LHCN-M2 (cell line): Measurements from ENCODE around the gene FFAR3. TPM values are rescaled to one million over a fixed set of nuclear protein-coding genes. Genes with fewer than 3 reads are reported as not detected.

Source experiments
- DNase-seq: peaks from one replicate; pipeline ENCODE4 v3.0.0-alpha.2; 2012; ENCODE audit warnings: low read depth
- total RNA-seq: library from RNA; depleted of rRNA; stranded (reverse); fragments of >200 nt; gene quantifications from 2 replicates; pipeline ENCODE4 v1.2.3, GENCODE V29; 2014

Gene FFAR3
- total RNA-seq, 1 experiment from 2014 or later: not detected

DNA sequence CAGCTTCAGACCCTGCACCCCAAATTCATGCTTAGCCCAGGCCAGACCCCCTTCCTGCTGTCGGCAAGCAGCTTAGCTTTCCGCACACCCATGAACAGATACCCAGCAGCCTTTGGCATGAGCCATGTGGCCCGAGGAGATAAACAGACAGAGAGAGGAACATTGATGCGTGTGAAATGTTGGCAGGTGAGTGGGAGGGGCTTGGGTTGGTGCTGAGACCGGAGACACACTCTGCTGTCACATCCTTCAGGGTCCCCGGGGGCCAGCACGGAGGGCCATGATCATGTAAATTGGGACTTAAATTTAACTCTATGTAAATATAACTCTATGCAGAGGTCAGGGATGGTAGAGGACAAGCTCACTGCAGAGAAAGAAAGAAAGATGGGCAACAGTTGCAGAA, 27.8 kb upstream of the FFAR3 start:
- no peak for DNase-seq

DNA sequence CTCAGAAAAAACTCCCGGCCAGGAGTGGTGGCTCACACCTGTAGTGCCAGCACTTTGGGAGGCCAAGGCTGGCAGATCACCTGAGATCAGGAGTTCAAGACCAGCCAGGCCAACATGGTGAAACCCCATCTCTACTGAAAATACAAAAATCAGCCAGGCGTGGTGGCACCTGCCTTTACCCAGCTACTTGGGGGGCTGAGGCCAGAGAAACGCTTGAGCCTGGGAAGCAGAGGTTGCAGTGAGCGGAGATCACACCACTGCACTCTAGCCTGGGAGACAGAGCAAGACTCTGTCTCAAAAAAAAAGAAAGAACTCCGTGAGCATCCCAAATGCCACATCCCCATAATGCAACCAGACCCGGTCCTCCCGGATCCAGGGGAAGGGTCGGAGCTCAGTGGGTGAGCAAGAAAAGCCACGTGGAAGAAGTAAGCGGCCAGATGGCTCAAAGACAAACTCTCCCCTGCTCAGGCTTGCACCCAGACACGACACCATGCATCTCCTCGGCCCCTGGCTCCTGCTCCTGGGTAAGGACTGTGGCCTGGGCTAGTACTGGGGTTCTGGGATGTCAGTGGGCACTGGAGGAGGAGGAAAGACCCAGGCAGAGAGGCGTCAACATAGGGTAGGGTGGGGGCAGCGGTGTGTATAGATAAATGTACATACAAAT, 26.6 kb upstream of the FFAR3 start:
- no peak for DNase-seq

- DNase-seq: no peak
Observed at GRCh38 chr19:35332817-35333216, 25.4 kb upstream of the FFAR3 start.

- no peak for DNase-seq
Observed at GRCh38 chr19:35334144-35334753, 24.0 kb upstream of the FFAR3 start.

GRCh38 chr19:35336166-35336955, 21.9 kb upstream of the FFAR3 start:
- DNase-seq: no peak

- DNase-seq: no peak
Observed at GRCh38 chr19:35337097-35337983, 20.9 kb upstream of the FFAR3 start.

DNA sequence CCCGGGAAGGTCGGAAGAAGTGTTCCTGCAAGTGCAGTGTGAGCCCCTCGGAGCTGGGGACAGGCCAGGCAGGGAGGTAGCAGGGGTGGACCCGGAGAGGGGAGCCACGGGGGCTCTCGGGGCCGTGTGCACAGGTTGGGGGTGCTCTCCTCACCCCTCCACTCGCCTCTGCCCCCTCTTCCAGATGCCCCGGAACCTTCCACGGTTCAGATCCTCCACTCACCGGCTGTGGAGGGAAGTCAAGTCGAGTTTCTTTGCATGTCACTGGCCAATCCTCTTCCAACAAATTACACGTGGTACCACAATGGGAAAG, 20.3 kb upstream of the FFAR3 start:
- no peak for DNase-seq

GRCh38 chr19:35340431-35340830, 17.8 kb upstream of the FFAR3 start:
- no peak for DNase-seq

DNA sequence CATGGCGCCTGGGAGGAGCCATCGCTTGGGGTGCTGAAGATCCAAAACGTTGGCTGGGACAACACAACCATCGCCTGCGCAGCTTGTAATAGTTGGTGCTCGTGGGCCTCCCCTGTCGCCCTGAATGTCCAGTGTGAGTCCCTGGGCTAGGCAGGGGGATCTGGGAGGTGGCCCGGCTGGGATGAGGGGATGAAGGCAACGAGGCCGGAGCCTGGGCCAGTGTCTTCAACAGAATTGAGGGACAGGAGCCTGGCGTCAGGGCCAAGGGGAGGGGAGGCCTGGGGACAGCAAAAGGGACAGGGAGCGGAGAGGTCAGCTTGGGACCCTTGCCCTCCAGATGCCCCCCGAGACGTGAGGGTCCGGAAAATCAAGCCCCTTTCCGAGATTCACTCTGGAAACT, 17.3 kb upstream of the FFAR3 start:
- DNase-seq: no peak

DNA sequence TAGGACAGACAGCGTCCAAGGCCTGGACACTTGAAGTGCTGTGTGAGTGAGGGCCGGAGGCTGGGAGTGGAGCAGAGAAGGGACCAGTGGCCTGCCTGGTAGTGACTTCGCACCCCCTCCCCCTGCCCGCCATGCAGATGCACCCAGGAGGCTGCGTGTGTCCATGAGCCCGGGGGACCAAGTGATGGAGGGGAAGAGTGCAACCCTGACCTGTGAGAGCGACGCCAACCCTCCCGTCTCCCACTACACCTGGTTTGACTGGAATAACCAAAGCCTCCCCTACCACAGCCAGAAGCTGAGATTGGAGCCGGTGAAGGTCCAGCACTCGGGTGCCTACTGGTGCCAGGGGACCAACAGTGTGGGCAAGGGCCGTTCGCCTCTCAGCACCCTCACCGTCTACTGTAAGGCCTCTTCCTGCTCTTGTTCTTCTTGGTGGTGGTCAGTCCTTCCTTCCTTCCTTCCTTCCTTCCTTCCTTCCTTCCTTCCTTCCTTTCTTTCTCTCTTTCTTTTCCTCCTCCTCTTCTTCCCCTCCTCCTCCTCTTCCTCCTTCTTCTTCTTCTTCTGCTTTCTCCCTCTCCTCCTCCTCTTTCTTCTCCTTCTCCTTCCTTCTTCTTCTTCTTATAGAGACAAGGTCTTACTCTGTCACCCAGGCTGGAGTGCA, 16.6 kb upstream of the FFAR3 start:
- DNase-seq: no peak

DNA sequence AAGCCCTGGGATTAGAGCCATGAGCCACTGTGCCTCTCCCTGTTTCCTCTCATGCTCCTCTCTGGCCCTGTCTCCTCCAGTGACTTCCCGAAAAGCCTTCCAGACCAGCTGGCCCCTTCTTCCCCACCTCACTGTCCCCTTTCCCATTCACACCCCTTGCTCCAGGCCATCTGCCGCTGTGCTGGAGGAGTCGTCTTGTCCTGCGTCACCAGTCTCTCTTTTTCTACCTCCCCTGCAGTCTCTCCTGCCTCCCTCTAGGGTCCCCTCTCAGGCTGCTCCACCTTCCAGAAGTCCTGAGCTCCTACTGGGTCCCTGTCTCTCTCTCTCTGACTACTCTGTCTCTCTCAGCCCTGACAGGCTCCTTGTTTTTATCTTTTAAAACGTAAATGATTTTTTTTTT, 15.8 kb upstream of the FFAR3 start:
- DNase-seq: no peak

GRCh38 chr19:35344511-35345031, 13.7 kb upstream of the FFAR3 start:
- no peak for DNase-seq

DNA sequence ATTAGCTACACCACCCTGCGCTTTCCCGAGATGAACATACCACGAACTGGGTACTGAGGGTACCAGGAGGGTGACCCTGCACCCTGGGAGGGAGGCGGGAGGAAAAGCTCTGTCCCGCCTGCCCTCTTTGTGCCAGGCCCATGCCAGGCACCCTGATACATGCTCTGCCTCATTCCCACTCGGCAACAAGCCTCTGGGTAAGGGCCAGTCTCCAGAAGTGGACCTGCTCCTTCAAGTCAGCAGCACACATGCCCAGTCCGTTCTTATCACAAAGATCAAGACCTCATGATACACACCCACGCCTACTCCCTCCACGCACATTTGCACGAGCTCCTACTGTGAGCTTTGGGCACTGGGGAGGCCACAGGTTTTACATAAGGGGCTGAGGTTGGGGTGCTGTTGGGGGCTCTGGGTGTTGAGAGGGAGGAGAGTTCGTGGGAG, 12.6 kb upstream of the FFAR3 start:
- no peak for DNase-seq

- no peak for DNase-seq
Observed at GRCh38 chr19:35346193-35347052, 11.8 kb upstream of the FFAR3 start.

DNA sequence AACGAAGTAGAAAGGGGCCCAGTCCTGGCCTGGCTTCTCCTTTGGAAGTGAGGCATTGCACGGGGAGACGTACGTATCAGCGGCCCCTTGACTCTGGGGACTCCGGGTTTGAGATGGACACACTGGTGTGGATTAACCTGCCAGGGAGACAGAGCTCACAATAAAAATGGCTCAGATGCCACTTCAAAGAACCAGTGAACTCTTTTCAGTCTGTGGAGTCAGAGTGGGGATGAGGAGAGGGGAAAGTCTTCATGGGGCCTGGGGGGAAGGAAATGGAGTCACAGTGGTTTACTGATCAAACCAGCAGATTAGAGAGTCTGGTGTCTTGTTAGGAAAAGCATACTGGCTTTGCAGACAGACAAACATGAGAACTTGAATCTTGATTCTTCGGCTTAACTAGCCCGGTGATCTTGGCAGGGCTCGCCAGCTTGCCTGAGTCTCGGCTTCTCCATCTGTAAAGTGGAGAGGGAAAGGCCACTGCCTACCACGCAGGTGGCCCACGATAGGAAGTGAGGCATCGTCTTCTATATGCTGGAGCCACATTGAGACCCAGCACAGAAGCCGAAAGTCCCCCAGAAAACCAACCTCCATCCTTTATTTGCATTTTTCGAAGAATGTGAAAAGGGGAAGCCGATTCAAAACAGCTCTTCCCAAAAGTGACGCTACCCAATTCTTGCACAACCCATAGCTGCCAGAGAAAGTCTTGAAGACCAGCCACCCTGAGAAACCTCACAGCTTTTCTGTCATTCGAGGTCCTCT, 10.9 kb upstream of the FFAR3 start, which contains the start of gene FFAR1:
Gene FFAR1 (plus strand): TSS at position 732 of the 759 bp plus-strand sequence. CDS start 3,650 bp downstream, outside the sequence.
- DNase-seq: no peak

- DNase-seq: no peak
Observed at GRCh38 chr19:35347930-35348298, 10.3 kb upstream of the FFAR3 start.

DNA sequence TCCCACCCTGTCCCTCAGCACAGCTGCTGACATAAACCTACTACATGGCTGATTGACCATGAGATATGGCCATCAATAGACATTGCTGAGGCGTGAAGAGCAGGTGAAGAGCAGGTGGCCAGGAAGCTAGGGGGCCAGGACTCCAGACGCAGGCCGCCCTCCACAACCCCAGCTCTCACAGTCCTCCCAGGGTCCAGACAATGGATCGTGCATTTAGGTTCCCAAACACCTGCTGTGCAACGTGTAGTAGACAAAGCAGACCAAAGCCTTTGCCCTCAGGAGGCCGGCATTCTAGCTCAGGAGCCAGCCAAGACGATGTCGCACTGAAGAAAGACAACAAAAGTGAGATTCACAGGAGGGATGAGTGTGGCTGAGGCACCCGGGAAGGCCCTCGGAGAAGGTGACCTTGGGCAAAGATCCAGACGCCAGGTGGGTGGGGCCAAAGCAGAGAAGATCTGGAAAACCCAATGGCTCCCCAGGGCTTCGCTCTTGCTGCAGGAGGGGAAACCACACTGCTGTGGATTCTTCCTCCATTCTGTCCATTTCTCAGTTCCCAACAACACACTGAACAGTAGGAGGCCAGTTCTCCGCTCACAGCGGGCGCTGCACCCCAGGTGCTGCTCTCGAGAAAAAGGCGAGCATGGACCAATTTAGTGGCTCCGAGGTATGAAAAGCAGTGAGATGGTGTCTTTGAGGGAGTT, 9.2 kb upstream of the FFAR3 start:
- DNase-seq: no peak

GRCh38 chr19:35349614-35350521, 8.4 kb upstream of the FFAR3 start:
- DNase-seq: no peak
